AG04450 (cell line): Measurements from ENCODE around the gene C9orf153. TPM values are rescaled to one million over a fixed set of nuclear protein-coding genes. Genes with fewer than 3 reads are reported as not detected.

Experiments used
- CTCF ChIA-PET: fragments of 300-600, 350-600 bp; formaldehyde crosslinking; extraction: SDS; loops from one replicate; lab custom pipeline; 2022; ENCODE audit warnings: antibody characterized with exemption, inconsistent platforms; lab: Charles Lee
- POLR2A ChIA-PET: fragments of 350-600 bp; formaldehyde crosslinking; extraction: SDS; loops from one replicate; lab custom pipeline; 2021; ENCODE audit warnings: antibody characterized with exemption, inconsistent platforms; lab: Yijun Ruan, JAX
- DNase-seq: peaks from one replicate; pipeline ENCODE4 v3.0.0-alpha.2; 2011; ENCODE audit warnings: low read depth, low spot score
- H3K27ac ChIP-seq: one replicate; pipeline ENCODE4 v1.5.1; 2012; ENCODE audit warnings: low read depth, low read length, control low read depth
- H3K27me3 ChIP-seq: one replicate; pipeline ENCODE4 v1.6.0; 2012; ENCODE audit warnings: low read length; ENCODE audit not compliant: control insufficient read depth, insufficient read depth
- H3K4me3 ChIP-seq: 2 replicates; pipeline ENCODE4 v1.5.1; 2011; ENCODE audit warnings: mild to moderate bottlenecking, low read depth, low read length, control low read depth
- H3K9me3 ChIP-seq: 2 replicates; pipeline ENCODE4 v1.5.1; 2012; ENCODE audit warnings: low read length; ENCODE audit not compliant: control insufficient read depth, insufficient read depth
- CTCF ChIP-seq: IDR thresholded peaks from 2 replicates; pipeline ENCODE4 v1.5.1; 2011; ENCODE audit warnings: low read depth, low read length, control low read depth, inconsistent platforms
- polyA plus RNA-seq: library from polyadenylated mRNA; depleted of rRNA; stranded (reverse); fragments of >200 nt; gene quantifications from 2 replicates; pipeline ENCODE4 v1.2.3, GENCODE V29; 2011

C9orf153 gene
- polyA plus RNA-seq, 1 experiment = 0.30 TPM

GRCh38 chr9:86181379-86182315 lies 77.8 kb downstream of the C9orf153 start:
- no peaks in the 10 kb centered on the region for H3K27me3 ChIP-seq
- no peaks in the 10 kb centered on the region for H3K9me3 ChIP-seq
- no peak for DNase-seq
- no peak for TF ChIP-seq CTCF
- no peak overlapping the region for H3K27ac ChIP-seq
- H3K4me3 ChIP-seq = no peak overlapping the region
- POLR2A ChIA-PET = no interaction called here
- CTCF ChIA-PET = no interaction called here

GRCh38 chr9:86178503-86178902 lies 81.0 kb downstream of the C9orf153 start:
- Histone ChIP-seq H3K9me3 (no peaks in the 10 kb centered on the region), H3K4me3 (no peak overlapping the region), H3K27ac (no peak overlapping the region), H3K27me3 (no peaks in the 10 kb centered on the region)
- no peak for DNase-seq
- CTCF ChIA-PET = interaction anchor here (2.3 kb wide), 1 partner anchor 23 kb away, joined by 8 read pairs; no protein-coding TSS in a partner anchor
- TF ChIP-seq CTCF = no peak
- POLR2A ChIA-PET = no interaction called here

- no peak for DNase-seq
- ChIA-PET CTCF (interaction anchor here (2.3 kb wide), 1 partner anchor 24 kb away, joined by 8 read pairs; no protein-coding TSS in a partner anchor), POLR2A (no interaction called here)
- H3K27me3 ChIP-seq = no peaks in the 10 kb centered on the region
- no peak overlapping the region for H3K27ac ChIP-seq
- no peak for TF ChIP-seq CTCF
- no peak overlapping the region for H3K4me3 ChIP-seq
- no peaks in the 10 kb centered on the region for H3K9me3 ChIP-seq
Measured at GRCh38 chr9:86177995-86178394, 81.5 kb downstream of the C9orf153 start.

GRCh38 chr9:86176468-86176867 lies 83.0 kb downstream of the C9orf153 start:
- POLR2A ChIA-PET = no interaction called here
- Histone ChIP-seq H3K27ac (no peak overlapping the region), H3K4me3 (no peak overlapping the region), H3K9me3 (no peaks in the 10 kb centered on the region), H3K27me3 (no peaks in the 10 kb centered on the region)
- DNase-seq = no peak
- no peak for TF ChIP-seq CTCF
- CTCF ChIA-PET = interaction anchor here (2.3 kb wide), 1 partner anchor 25 kb away, joined by 8 read pairs; no protein-coding TSS in a partner anchor
